HepG2 (cell line): Measurements from ENCODE around the gene POMT2. TPM values are rescaled to one million over a fixed set of nuclear protein-coding genes. Genes with fewer than 3 reads are reported as not detected.

Experiments used
- ATAC-seq: fragments of 200-7000 bp; cut with Tn5 transposase; 3 replicates; pipeline ENCODE4 v1.9.1; 2020; ENCODE audit warnings: mild to moderate bottlenecking, moderate library complexity
- BruUV-seq: library from RNA; stranded (reverse); fragments of 400-500 nt; replicated peaks from 2 replicates; lab custom pipeline; 2021; lab: Mats Ljungman, UMichigan
- CTCF ChIA-PET: fragments of 300-600 bp; formaldehyde crosslinking; extraction: SDS; loops from one replicate; lab custom pipeline; 2021; ENCODE audit warnings: low total read pairs, inconsistent platforms, low intra/inter-chr PET ratio; lab: Yijun Ruan, JAX
- POLR2A ChIA-PET: fragments of 350-600 bp; sonication (Branson Sonifier 250); formaldehyde crosslinking; loops from one replicate; lab custom pipeline; 2020; ENCODE audit warnings: antibody characterized with exemption, inconsistent platforms; lab: Yijun Ruan, JAX
- DNase-seq: peaks from one replicate; pipeline ENCODE4 v3.0.0-alpha.2; 2015; ENCODE audit warnings: low spot score
- FAIRE-seq: peaks from 3 replicates; lab custom pipeline; 2011; peaks lifted over from hg19 to GRCh38; lab: Jason Lieb, UNC
- H2AFZ ChIP-seq: one replicate; pipeline ENCODE4 v1.6.1; 2011; ENCODE audit warnings: low read length, inconsistent platforms
- H3K27ac ChIP-seq: fragments of 300-600 bp; 3 replicates; pipeline ENCODE4 v1.8.0; 2011; ENCODE audit warnings: mixed run types, mild to moderate bottlenecking, mixed read lengths, low read length, inconsistent platforms; ENCODE audit not compliant: insufficient read depth; ENCODE audit errors: extremely low read length
- H3K27me3 ChIP-seq, 2 experiments: fragments of 200-600 bp in 1 of 2; 2 replicates in 1 of 2; 3 replicates in 1 of 2; pipeline versions ENCODE4 v1.6.0 to v1.8.0; 2011; ENCODE audit warnings: low read length in 2 of 2, mild to moderate bottlenecking in 2 of 2, moderate library complexity in 2 of 2, inconsistent platforms in 1 of 2; ENCODE audit not compliant: insufficient read depth in 2 of 2, control insufficient read depth in 1 of 2
- H3K36me3 ChIP-seq, 2 experiments: fragments of 200-600 bp in 1 of 2; replicated peaks in 1 of 2; 2 replicates in 1 of 2; 3 replicates in 1 of 2; pipeline versions ENCODE4 v1.5.1 to v1.8.0; 2011; ENCODE audit warnings: low read length in 2 of 2, inconsistent platforms in 1 of 2; ENCODE audit not compliant: insufficient read depth in 2 of 2, control insufficient read depth in 1 of 2
- H3K4me1 ChIP-seq: 2 replicates; pipeline ENCODE4 v1.5.1; 2012; ENCODE audit warnings: low read length, inconsistent platforms; ENCODE audit not compliant: insufficient read depth
- H3K4me2 ChIP-seq: 2 replicates; pipeline ENCODE4 v1.6.0; 2011; ENCODE audit warnings: low read depth, low read length, inconsistent platforms
- H3K4me3 ChIP-seq, 3 experiments: fragments of 200-600 bp in 1 of 3; sonication (generic), shearing (Covaris generic) in 1 of 3; replicated peaks in 1 of 3; 2 replicates each; pipeline ENCODE4 v1.5.1; 2011 to 2016; ENCODE audit warnings: low read length in 3 of 3, inconsistent platforms in 2 of 3, low read depth in 2 of 3, mild to moderate bottlenecking in 2 of 3, control low read depth in 1 of 3, mixed read lengths in 1 of 3; ENCODE audit not compliant: insufficient read depth in 1 of 3
- H3K79me2 ChIP-seq: one replicate; pipeline ENCODE4 v1.6.1; 2011; ENCODE audit warnings: low read length, inconsistent platforms; ENCODE audit not compliant: insufficient read depth
- H3K9ac ChIP-seq: 2 replicates; pipeline ENCODE4 v1.6.0; 2011; ENCODE audit warnings: mild to moderate bottlenecking, low read depth, low read length, inconsistent platforms; ENCODE audit not compliant: insufficient read depth
- H3K9me3 ChIP-seq: 2 replicates; pipeline ENCODE4 v1.5.1; 2012; ENCODE audit warnings: mild to moderate bottlenecking, low read length
- H4K20me1 ChIP-seq: 2 replicates; pipeline ENCODE4 v1.6.0; 2011; ENCODE audit warnings: inconsistent platforms, mild to moderate bottlenecking, low read length, moderate library complexity; ENCODE audit not compliant: insufficient read depth
- FOXJ3 ChIP-seq: sonication (generic); formaldehyde crosslinking; IDR thresholded peaks from 2 replicates; pipeline ENCODE4 v1.4.0; 2020; ENCODE audit warnings: missing genetic modification reagents, mild to moderate bottlenecking, borderline replicate concordance
- FOXM1 ChIP-seq: sonication (generic); formaldehyde crosslinking; IDR thresholded peaks from 2 replicates; pipeline ENCODE4 v1.5.0; 2020; ENCODE audit warnings: missing genetic modification reagents
- PAX8 ChIP-seq: sonication (generic); formaldehyde crosslinking; IDR thresholded peaks from 2 replicates; pipeline ENCODE4 v1.8.0; 2022; ENCODE audit warnings: mild to moderate bottlenecking, missing genetic modification reagents, borderline replicate concordance
- ZBTB3 ChIP-seq: sonication (generic); formaldehyde crosslinking; IDR thresholded peaks from 2 replicates; pipeline ENCODE4 v1.4.0; 2020; ENCODE audit warnings: low read depth, mild to moderate bottlenecking, moderate library complexity, missing genetic modification reagents, borderline replicate concordance
- ZNF10 ChIP-seq: sonication (generic); formaldehyde crosslinking; IDR thresholded peaks from 2 replicates; pipeline ENCODE4 v1.4.0; 2020; ENCODE audit warnings: mild to moderate bottlenecking, low read depth, missing genetic modification reagents, borderline replicate concordance
- ZNF343 ChIP-seq: sonication (generic); formaldehyde crosslinking; IDR thresholded peaks from 2 replicates; pipeline ENCODE4 v1.4.0; 2020; ENCODE audit warnings: mild to moderate bottlenecking, missing genetic modification reagents
- ZNF552 ChIP-seq: sonication (generic); formaldehyde crosslinking; IDR thresholded peaks from 2 replicates; pipeline ENCODE4 v1.9.0; 2022; ENCODE audit warnings: missing genetic modification reagents, mild to moderate bottlenecking, borderline replicate concordance
- ZSCAN30 ChIP-seq: sonication (generic); formaldehyde crosslinking; IDR thresholded peaks from 2 replicates; pipeline ENCODE4 v1.5.0; 2020; ENCODE audit warnings: mild to moderate bottlenecking, missing genetic modification reagents
- WGBS: methylation state at CpG from one replicate; pipeline ENCODE4 v1.1.6; 2017; ENCODE audit warnings: low lambda C conversion rate; 5-methylcytosine and 5-hydroxymethylcytosine counted together
- in situ Hi-C: cut with HindIII; loops from 2 replicates; pipeline ENCODE4 v1.10.0; 2017; ENCODE audit warnings: low pct_unique_long_range_greater_than_20kb; ENCODE audit not compliant: extremely low pct_ligation_motif_present
- intact Hi-C: fragments of 100-400 bp; cut with micrococcal nuclease; formaldehyde crosslinking; loops from one replicate; pipeline ENCODE4 v1.10.0; 2022; ENCODE audit not compliant: unreplicated experiment
- polyA plus RNA-seq, 8 experiments: library from polyadenylated mRNA; depleted of rRNA in 3 of 8; stranded (reverse) in 7 of 8; unstranded in 1 of 8; fragments of >200 nt; fragmentation: Illumina TruSeq in 4 of 8; extraction: Trizol in 4 of 8; gene quantifications; 2 replicates each; pipeline versions ENCODE4 v1.2.1 to v1.2.3, GENCODE V29; 2011 to 2016; ENCODE audit warnings: low read depth in 4 of 8, missing spikeins in 1 of 8, mixed read lengths in 1 of 8; ENCODE audit not compliant: insufficient read depth in 1 of 8
- total RNA-seq, 5 experiments: library from RNA; depleted of rRNA; stranded (reverse); fragments of >200 nt; fragmentation: Illumina TruSeq; extraction: Trizol; gene quantifications; 2 replicates each; pipeline ENCODE4 v1.2.3, GENCODE V29; 2016; ENCODE audit warnings: low read depth in 1 of 5
- TF ChIP-seq, protein P1 (sequence below): sonication (generic); formaldehyde crosslinking; IDR thresholded peaks from 2 replicates; pipeline ENCODE4 v1.4.0; 2020; ENCODE audit warnings: mild to moderate bottlenecking, low read depth, missing genetic modification reagents
- TF ChIP-seq, protein P2 (sequence below): sonication (generic); formaldehyde crosslinking; IDR thresholded peaks from 2 replicates; pipeline ENCODE4 v1.5.1; 2020; ENCODE audit warnings: mild to moderate bottlenecking, missing genetic modification reagents, moderate library complexity
- TF ChIP-seq, protein P3 (sequence below): sonication (generic); formaldehyde crosslinking; IDR thresholded peaks from 2 replicates; pipeline ENCODE4 v1.5.1; 2020; ENCODE audit warnings: missing genetic modification reagents, mild to moderate bottlenecking, borderline replicate concordance

POMT2 gene
- total and polyA plus RNA-seq, 2 of the 13 experiments (the other 11 are each of a cell fraction or from before 2014, with no cell fraction given) = 15.3 to 15.9 TPM

DNA sequence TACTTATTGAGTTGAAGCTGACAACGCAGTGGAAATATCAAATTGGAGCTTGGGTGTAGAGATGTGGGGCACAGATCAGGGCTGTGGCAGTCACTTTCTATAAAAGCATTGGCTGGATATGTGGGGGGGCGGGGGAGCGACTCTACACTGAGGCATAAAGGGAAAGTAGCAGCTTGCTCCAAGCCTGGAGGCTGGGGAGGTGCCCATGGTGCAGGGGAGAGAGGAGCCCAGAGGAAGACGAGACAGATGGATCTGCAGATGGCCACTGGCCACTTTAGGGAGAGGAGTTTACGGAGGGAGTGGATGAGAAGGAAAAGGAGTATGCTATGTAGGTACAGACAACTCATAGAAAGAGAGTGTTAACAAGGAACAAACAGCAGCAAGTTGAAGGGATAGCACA, 36.2 kb downstream of the POMT2 start (continued):
- TF ChIP-seq, protein P1, sequence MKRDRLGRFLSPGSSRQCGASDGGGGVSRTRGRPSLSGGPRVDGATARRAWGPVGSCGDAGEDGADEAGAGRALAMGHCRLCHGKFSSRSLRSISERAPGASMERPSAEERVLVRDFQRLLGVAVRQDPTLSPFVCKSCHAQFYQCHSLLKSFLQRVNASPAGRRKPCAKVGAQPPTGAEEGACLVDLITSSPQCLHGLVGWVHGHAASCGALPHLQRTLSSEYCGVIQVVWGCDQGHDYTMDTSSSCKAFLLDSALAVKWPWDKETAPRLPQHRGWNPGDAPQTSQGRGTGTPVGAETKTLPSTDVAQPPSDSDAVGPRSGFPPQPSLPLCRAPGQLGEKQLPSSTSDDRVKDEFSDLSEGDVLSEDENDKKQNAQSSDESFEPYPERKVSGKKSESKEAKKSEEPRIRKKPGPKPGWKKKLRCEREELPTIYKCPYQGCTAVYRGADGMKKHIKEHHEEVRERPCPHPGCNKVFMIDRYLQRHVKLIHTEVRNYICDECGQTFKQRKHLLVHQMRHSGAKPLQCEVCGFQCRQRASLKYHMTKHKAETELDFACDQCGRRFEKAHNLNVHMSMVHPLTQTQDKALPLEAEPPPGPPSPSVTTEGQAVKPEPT (CRISPR knock-in tag) = no peak
- TF ChIP-seq PAX8 (CRISPR knock-in tag) = no peak
- TF ChIP-seq, all 625 proteins: peak for 0

DNA sequence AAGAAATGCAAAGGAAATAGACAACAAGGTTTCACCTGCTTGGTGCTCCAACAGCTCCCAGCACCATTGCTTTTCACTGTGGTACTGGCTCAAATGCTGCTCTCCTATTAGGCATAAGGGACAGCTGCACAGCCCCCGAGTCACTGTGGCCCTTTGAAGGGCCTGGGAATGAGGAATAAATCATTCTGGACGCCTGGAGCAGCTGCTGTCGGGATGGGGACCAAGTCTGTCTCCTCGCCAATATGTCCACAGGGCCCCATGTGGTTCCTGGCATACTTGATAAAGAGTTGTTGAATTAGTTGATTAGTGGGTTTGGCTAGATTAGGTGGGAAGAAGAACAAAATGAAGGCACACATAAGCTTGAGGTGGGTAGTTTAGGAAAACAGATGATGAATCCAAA, 36.6 kb downstream of the POMT2 start:
- H3K27ac ChIP-seq = no peak overlapping the region
- no peak for FAIRE-seq
- no peak for TF ChIP-seq ZNF343 (CRISPR knock-in tag)
- TF ChIP-seq ZSCAN30 (CRISPR knock-in tag) = no peak
- no peaks in the 10 kb centered on the region for H3K79me2 ChIP-seq
- ATAC-seq = no peak
- H3K4me3 ChIP-seq = no peak overlapping the region
- CTCF ChIA-PET = no interaction called here
- POLR2A ChIA-PET = no interaction called here
- DNase-seq = no peak
- BruUV-seq = no TSS peak
- no peaks in the 10 kb centered on the region for H4K20me1 ChIP-seq
- H3K36me3 ChIP-seq = peaks cover 17 to 59% of the 10 kb centered on the region in 2 experiments; a peak in 4 of 5 replicates
- in situ Hi-C loops = no loop called here
- no peaks in the 10 kb centered on the region for H3K9me3 ChIP-seq
- H2AFZ ChIP-seq = no peak overlapping the region
- WGBS = 86% methylated on average over 4 of the region's 4 CpGs
- intact Hi-C loops = no loop called here
- no peak overlapping the region for H3K4me2 ChIP-seq
- H3K27me3 ChIP-seq = no peaks in the 10 kb centered on the region
- no peak overlapping the region for H3K9ac ChIP-seq
- no peaks in the 10 kb centered on the region for H3K4me1 ChIP-seq

DNA sequence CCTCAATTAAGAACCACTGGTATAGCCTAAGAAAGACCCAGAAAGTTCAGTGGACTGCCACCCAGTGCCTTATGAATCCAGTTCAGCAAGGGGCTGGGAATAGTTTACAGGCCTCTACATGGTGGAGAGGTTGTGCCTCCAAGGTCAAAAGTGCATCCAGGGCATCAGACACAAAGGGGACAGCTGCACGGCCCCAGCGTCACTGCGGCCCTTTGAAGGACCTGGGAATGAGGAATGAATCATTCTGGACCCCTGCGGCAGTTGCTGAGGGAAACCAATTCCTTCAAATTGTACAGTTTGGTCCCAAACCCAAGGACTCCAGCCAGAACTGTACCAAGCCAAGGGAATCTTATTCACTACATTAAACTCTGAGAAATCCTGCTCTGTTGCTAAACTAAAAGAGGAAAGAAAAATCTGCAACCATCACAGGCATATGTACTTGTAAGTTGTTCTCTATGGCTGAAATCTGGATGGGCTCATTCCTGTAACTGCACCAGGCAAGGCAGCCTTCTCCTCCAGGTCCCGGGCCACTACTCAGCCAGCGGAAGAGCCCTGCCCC, 38.8 kb downstream of the POMT2 start:
- POLR2A ChIA-PET = no interaction called here
- ATAC-seq = no peak
- FAIRE-seq = no peak
- TF ChIP-seq, protein P2, sequence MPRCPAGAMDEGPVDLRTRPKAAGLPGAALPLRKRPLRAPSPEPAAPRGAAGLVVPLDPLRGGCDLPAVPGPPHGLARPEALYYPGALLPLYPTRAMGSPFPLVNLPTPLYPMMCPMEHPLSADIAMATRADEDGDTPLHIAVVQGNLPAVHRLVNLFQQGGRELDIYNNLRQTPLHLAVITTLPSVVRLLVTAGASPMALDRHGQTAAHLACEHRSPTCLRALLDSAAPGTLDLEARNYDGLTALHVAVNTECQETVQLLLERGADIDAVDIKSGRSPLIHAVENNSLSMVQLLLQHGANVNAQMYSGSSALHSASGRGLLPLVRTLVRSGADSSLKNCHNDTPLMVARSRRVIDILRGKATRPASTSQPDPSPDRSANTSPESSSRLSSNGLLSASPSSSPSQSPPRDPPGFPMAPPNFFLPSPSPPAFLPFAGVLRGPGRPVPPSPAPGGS (CRISPR knock-in tag) = no peak
- TF ChIP-seq FOXM1 (CRISPR knock-in tag) (no peak), ZBTB3 (no peak), ZNF552 (CRISPR knock-in tag) (no peak), ZNF10 (CRISPR knock-in tag) (no peak), FOXJ3 (CRISPR knock-in tag) (no peak)
- TF ChIP-seq, protein P3, sequence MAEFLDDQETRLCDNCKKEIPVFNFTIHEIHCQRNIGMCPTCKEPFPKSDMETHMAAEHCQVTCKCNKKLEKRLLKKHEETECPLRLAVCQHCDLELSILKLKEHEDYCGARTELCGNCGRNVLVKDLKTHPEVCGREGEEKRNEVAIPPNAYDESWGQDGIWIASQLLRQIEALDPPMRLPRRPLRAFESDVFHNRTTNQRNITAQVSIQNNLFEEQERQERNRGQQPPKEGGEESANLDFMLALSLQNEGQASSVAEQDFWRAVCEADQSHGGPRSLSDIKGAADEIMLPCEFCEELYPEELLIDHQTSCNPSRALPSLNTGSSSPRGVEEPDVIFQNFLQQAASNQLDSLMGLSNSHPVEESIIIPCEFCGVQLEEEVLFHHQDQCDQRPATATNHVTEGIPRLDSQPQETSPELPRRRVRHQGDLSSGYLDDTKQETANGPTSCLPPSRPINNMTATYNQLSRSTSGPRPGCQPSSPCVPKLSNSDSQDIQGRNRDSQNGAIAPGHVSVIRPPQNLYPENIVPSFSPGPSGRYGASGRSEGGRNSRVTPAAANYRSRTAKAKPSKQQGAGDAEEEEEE (CRISPR knock-in tag) = no peak

More for the DNA sequence above, 38.8 kb downstream of the POMT2 start:
- Histone ChIP-seq H3K4me1 (no peaks in the 10 kb centered on the region), H3K4me2 (no peak overlapping the region), H3K4me3 (no peak overlapping the region), H3K27ac (no peak overlapping the region), H3K79me2 (no peaks in the 10 kb centered on the region), H3K36me3 (peaks cover 18 to 58% of the 10 kb centered on the region in 2 experiments; a peak in 4 of 5 replicates), H4K20me1 (no peaks in the 10 kb centered on the region), H3K27me3 (no peaks in the 10 kb centered on the region), H3K9me3 (no peaks in the 10 kb centered on the region), H2AFZ (no peak overlapping the region), H3K9ac (no peak overlapping the region)
- 96% methylated on average over 4 of the region's 6 CpGs for WGBS
- intact Hi-C loops (no loop called here), in situ Hi-C loops (no loop called here)
- BruUV-seq = no TSS peak
- no peak for DNase-seq
- CTCF ChIA-PET = no interaction called here
